K562 (cell line): Measurements from ENCODE around the gene SLC38A1. TPM values are rescaled to one million over a fixed set of nuclear protein-coding genes. Genes with fewer than 3 reads are reported as not detected.

Source experiments
- ATAC-seq: fragments of 200-7000 bp; cut with Tn5 transposase; 3 replicates; pipeline ENCODE4 v1.9.1; 2020; ENCODE audit warnings: moderate library complexity
- BruUV-seq: library from RNA; stranded (reverse); fragments of 400-500 nt; replicated peaks from 2 replicates; lab custom pipeline; 2021; lab: Mats Ljungman, UMichigan
- CTCF ChIA-PET: fragments of 300-600 bp; formaldehyde crosslinking; extraction: SDS; loops from one replicate; lab custom pipeline; 2021; ENCODE audit warnings: low intra/inter-chr PET ratio; lab: Yijun Ruan, JAX
- POLR2A ChIA-PET: fragments of 300-600, 350-650 bp; sonication (Branson Sonifier 250); formaldehyde crosslinking; extraction: SDS; loops from one replicate; lab custom pipeline; 2021; ENCODE audit warnings: antibody characterized with exemption, inconsistent platforms; lab: Yijun Ruan, JAX
- DNase-seq, 4 experiments: peaks; one replicate each; pipeline versions ENCODE4 v3.0.0 to v3.0.0-alpha.2; 2011 to 2018; ENCODE audit warnings: low spot score in 3 of 4, mixed read lengths in 3 of 4; ENCODE audit errors: extremely low read depth in 1 of 4
- FAIRE-seq: peaks from 2 replicates; lab custom pipeline; 2011; peaks lifted over from hg19 to GRCh38; lab: Jason Lieb, UNC
- H2AFZ ChIP-seq: 2 replicates; pipeline ENCODE4 v1.6.0; 2011; ENCODE audit warnings: low read depth, low read length, control low read depth, inconsistent platforms
- H3K27ac ChIP-seq: fragments of 200-600 bp; 3 replicates; pipeline ENCODE4 v1.8.0; 2011; ENCODE audit warnings: low read depth, mild to moderate bottlenecking, control low read depth, inconsistent platforms, low read length, moderate library complexity, mixed read lengths; ENCODE audit errors: extremely low read depth
- H3K27me3 ChIP-seq, 2 experiments: fragments of 300-600 bp in 1 of 2; 2 replicates in 1 of 2; 3 replicates in 1 of 2; pipeline versions ENCODE4 v1.6.0 to v1.8.0; 2011; ENCODE audit warnings: inconsistent platforms in 2 of 2, low read length in 2 of 2, mild to moderate bottlenecking in 1 of 2, mixed read lengths in 1 of 2, moderate library complexity in 1 of 2; ENCODE audit not compliant: control insufficient read depth in 2 of 2, insufficient read depth in 2 of 2
- H3K36me3 ChIP-seq: fragments of 300-600 bp; 3 replicates; pipeline ENCODE4 v1.8.0; 2011; ENCODE audit warnings: mild to moderate bottlenecking, low read length, inconsistent platforms; ENCODE audit not compliant: control insufficient read depth, insufficient read depth
- H3K4me1 ChIP-seq, 2 experiments: fragments of 200-600 bp in 1 of 2; replicated peaks in 1 of 2; 2 replicates in 1 of 2; 3 replicates in 1 of 2; pipeline versions ENCODE4 v1.5.1 to v1.8.0; 2011; ENCODE audit warnings: inconsistent platforms in 2 of 2, low read length in 2 of 2, mild to moderate bottlenecking in 1 of 2, mixed read lengths in 1 of 2, moderate library complexity in 1 of 2; ENCODE audit not compliant: control insufficient read depth in 2 of 2, insufficient read depth in 2 of 2
- H3K4me2 ChIP-seq: 2 replicates; pipeline ENCODE4 v1.6.1; 2011; ENCODE audit warnings: low read length, control low read depth, inconsistent platforms, mixed read lengths; ENCODE audit not compliant: insufficient read depth
- H3K4me3 ChIP-seq: fragments of 200-600 bp; sonication (generic), shearing (Covaris generic); 2 replicates; pipeline ENCODE4 v1.5.1; 2016; ENCODE audit warnings: control low read depth, inconsistent platforms
- H3K79me2 ChIP-seq: fragments of 200-600 bp; 3 replicates; pipeline ENCODE4 v1.8.0; 2011; ENCODE audit warnings: low read length, inconsistent platforms; ENCODE audit not compliant: control insufficient read depth, insufficient read depth
- H3K9ac ChIP-seq, 2 experiments: 2 replicates each; pipeline versions ENCODE4 v1.6.0 to v1.6.1; 2011; ENCODE audit warnings: low read depth in 2 of 2, low read length in 2 of 2, control low read depth in 1 of 2, inconsistent platforms in 1 of 2, mild to moderate bottlenecking in 1 of 2, mixed read lengths in 1 of 2; ENCODE audit not compliant: insufficient read depth in 1 of 2
- H3K9me1 ChIP-seq: one replicate; pipeline ENCODE4 v1.6.0; 2011; ENCODE audit warnings: inconsistent platforms, mild to moderate bottlenecking, low read length, moderate library complexity; ENCODE audit not compliant: control insufficient read depth, insufficient read depth
- H3K9me3 ChIP-seq: replicated peaks from 2 replicates; pipeline ENCODE4 v1.5.1; 2011; ENCODE audit warnings: low read depth, low read length, inconsistent platforms; ENCODE audit not compliant: control insufficient read depth, insufficient read depth
- H4K20me1 ChIP-seq: replicated peaks from 2 replicates; pipeline ENCODE4 v1.6.1; 2011; ENCODE audit warnings: low read length, inconsistent platforms, mixed read lengths; ENCODE audit not compliant: control insufficient read depth, insufficient read depth
- BRD9 ChIP-seq: fragments of 450-650 bp; IDR thresholded peaks from 2 replicates; pipeline ENCODE4 v1.6.1; 2018; ENCODE audit warnings: low read depth; ENCODE audit not compliant: partially characterized antibody
- CHCHD3 ChIP-seq: fragments of 250-450 bp; sonication (Bioruptor Pico); IDR thresholded peaks from 2 replicates; pipeline ENCODE4 v2.1.2; 2022; ENCODE audit warnings: mild to moderate bottlenecking
- FOS ChIP-seq: IDR thresholded peaks from 3 replicates; pipeline ENCODE4 v1.6.1; 2011; ENCODE audit not compliant: insufficient read length; ENCODE audit errors: extremely low read depth
- FOXJ3 ChIP-seq: sonication (generic); formaldehyde crosslinking; IDR thresholded peaks from 2 replicates; pipeline ENCODE4 v1.4.0; 2020; ENCODE audit warnings: mild to moderate bottlenecking, missing genetic modification reagents
- HDAC8 ChIP-seq: fragments of 450-650 bp; IDR thresholded peaks from 2 replicates; pipeline ENCODE4 v1.6.1; 2016; ENCODE audit warnings: mild to moderate bottlenecking, missing genetic modification characterization, moderate library complexity, missing compliant biosample characterization
- POLR2A ChIP-seq: fragments of 450-650 bp; conservative IDR thresholded peaks from 2 replicates; pipeline ENCODE4 v1.6.1; 2016
- RCOR1 ChIP-seq, 2 experiments: IDR thresholded peaks; 2 replicates each; pipeline ENCODE4 v1.6.1; 2012; ENCODE audit warnings: low read depth in 2 of 2, low read length in 2 of 2, borderline replicate concordance in 1 of 2, improper control_type of control experiment in 1 of 2
- SMARCB1 ChIP-seq: IDR thresholded peaks from 2 replicates; pipeline ENCODE4 v1.6.1; 2011; ENCODE audit warnings: improper control_type of control experiment, low read depth; ENCODE audit not compliant: insufficient read length
- ZC3H11A ChIP-seq: IDR thresholded peaks from 2 replicates; pipeline ENCODE4 v1.6.1; 2012; ENCODE audit warnings: low read depth, low read length, improper control_type of control experiment
- ZFX ChIP-seq: sonication (generic); formaldehyde crosslinking; IDR thresholded peaks from 2 replicates; pipeline ENCODE4 v1.8.0; 2022; ENCODE audit warnings: mild to moderate bottlenecking, missing genetic modification reagents, moderate library complexity
- WGBS: fragments of 100-300 bp; shearing (Covaris generic); methylation state at CpG from one replicate; pipeline ENCODE4 v1.1.6; 2016; ENCODE audit warnings: low coverage, mixed read lengths; ENCODE audit not compliant: insufficient coverage; ENCODE audit errors: missing lambda C conversion rate; 5-methylcytosine and 5-hydroxymethylcytosine counted together
- in situ Hi-C: fragments of 300-500 bp; cut with MboI; formaldehyde crosslinking; loops from 4 replicates; pipeline ENCODE4 v1.15.0; 2018; ENCODE audit warnings: inconsistent platforms, mixed read lengths
- intact Hi-C: fragments of 100-400 bp; cut with micrococcal nuclease; formaldehyde crosslinking; loops from 2 replicates; pipeline ENCODE4 v1.14.2; 2022
- polyA plus RNA-seq, 8 experiments: library from polyadenylated mRNA; depleted of rRNA in 4 of 8; stranded (reverse) in 5 of 8; unstranded in 3 of 8; fragments of >200 nt; fragmentation: Nextera tagmentation in 2 of 8; fragmentation: Illumina TruSeq in 1 of 8; extraction: Ambion mirVana in 2 of 8; extraction: Trizol in 1 of 8; gene quantifications; 2 replicates each; pipeline versions ENCODE4 v1.2.1 to v1.2.3, GENCODE V29; 2011 to 2014; ENCODE audit warnings: inconsistent platforms in 1 of 8, missing spikeins in 1 of 8
- total RNA-seq, 7 experiments: library from RNA; depleted of rRNA in 6 of 7; stranded (reverse); fragments of >200 nt in 6 of 7; fragmentation: Illumina TruSeq in 2 of 7; extraction: Trizol in 2 of 7; gene quantifications; 2 replicates each; pipeline versions ENCODE4 v1.2.1 to v1.2.3, GENCODE V29; 2011 to 2021; ENCODE audit warnings: low replicate concordance in 1 of 7
- TF ChIP-seq, protein P1 (sequence below), 2 experiments: fragments of 450-650 bp in 1 of 2; sonication (generic) in 1 of 2; formaldehyde crosslinking; conservative IDR thresholded peaks; 2 replicates each; pipeline versions ENCODE4 v1.4.0 to v1.8.1; 2020 to 2022; ENCODE audit warnings: mild to moderate bottlenecking in 1 of 2, missing genetic modification reagents in 1 of 2
- TF ChIP-seq, protein P2 (sequence below): fragments of 450-650 bp; IDR thresholded peaks from 2 replicates; pipeline ENCODE4 v1.6.1; 2014; ENCODE audit warnings: low read depth, mild to moderate bottlenecking, moderate library complexity, borderline replicate concordance
- TF ChIP-seq, protein P3 (sequence below): sonication (generic); formaldehyde crosslinking; IDR thresholded peaks from 2 replicates; pipeline ENCODE4 v1.8.0; 2022; ENCODE audit warnings: mild to moderate bottlenecking, missing genetic modification reagents, borderline replicate concordance

The SLC38A1 gene
- total and polyA plus RNA-seq, 9 of the 15 experiments (the other 6 are each of a cell fraction or from before 2014, with no cell fraction given): 51.9 to 112 (median 75.0) TPM

DNA sequence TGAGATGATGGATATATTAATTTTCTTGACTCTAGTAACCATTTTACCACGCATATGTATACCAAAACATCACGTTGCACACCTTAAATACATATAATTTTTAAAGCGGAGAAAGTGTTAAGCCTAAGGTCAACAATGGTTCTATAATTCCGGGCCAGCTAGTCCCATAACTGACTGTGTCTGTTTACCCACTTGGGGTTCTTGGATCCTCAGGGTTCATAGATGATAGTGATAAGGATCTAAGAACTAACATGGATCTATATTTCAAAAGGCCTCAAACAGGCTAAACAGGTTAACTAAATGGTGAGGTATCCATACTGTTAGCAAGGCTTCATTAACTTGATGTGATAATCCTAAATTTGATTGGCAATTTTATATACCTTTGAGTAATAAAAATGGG is 9.8 kb downstream of the SLC38A1 start:
- intact Hi-C loops: loop anchor here (5.0 to 10.0 kb wide), 2 partner anchors 37 to 1044 kb away; partner anchors contain the start of gene ANO6
- peaks cover 3% of the 10 kb centered on the region for H3K9me1 ChIP-seq
- H3K4me2 ChIP-seq: no peak overlapping the region
- no peaks in the 10 kb centered on the region for H3K27me3 ChIP-seq
- no TSS peak for BruUV-seq
- no peak for FAIRE-seq
- no peak overlapping the region for H3K9ac ChIP-seq
- H3K27ac ChIP-seq: no peak overlapping the region
- H3K9me3 ChIP-seq: no peaks in the 10 kb centered on the region
- H3K4me3 ChIP-seq: no peak overlapping the region
- H4K20me1 ChIP-seq: peaks cover 21% of the 10 kb centered on the region
- peaks cover 6 to 44% of the 10 kb centered on the region in 2 experiments; a peak in 4 of 5 replicates for H3K4me1 ChIP-seq
- 93% methylated on average over 4 of the region's 4 CpGs for WGBS
- ATAC-seq: no peak
- ChIA-PET POLR2A (interaction anchor here (1.0 to 1.8 kb wide), 2 partner anchors 7 to 10 kb away, joined by 6 read pairs; partner anchors contain the start of gene SLC38A1), CTCF (no interaction called here)
- no peak overlapping the region for H2AFZ ChIP-seq
- no peak for DNase-seq
- in situ Hi-C loops: no loop called here
- peaks cover 99% of the 10 kb centered on the region for H3K79me2 ChIP-seq
- peaks cover 45% of the 10 kb centered on the region for H3K36me3 ChIP-seq
- TF ChIP-seq BRD9: no peak
- TF ChIP-seq, protein P1, sequence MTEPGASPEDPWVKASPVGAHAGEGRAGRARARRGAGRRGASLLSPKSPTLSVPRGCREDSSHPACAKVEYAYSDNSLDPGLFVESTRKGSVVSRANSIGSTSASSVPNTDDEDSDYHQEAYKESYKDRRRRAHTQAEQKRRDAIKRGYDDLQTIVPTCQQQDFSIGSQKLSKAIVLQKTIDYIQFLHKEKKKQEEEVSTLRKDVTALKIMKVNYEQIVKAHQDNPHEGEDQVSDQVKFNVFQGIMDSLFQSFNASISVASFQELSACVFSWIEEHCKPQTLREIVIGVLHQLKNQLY (CRISPR knock-in tag; conservative IDR thresholded peaks at IDR 0.05): no peak
- no peak for TF ChIP-seq RCOR1 (IDR thresholded peaks at IDR 0.05; ENCODE audit: borderline replicate concordance in 1 of 2, low read depth in 2 of 2, low read length in 2 of 2)
- no peak for TF ChIP-seq POLR2A
- TF ChIP-seq, protein P2, sequence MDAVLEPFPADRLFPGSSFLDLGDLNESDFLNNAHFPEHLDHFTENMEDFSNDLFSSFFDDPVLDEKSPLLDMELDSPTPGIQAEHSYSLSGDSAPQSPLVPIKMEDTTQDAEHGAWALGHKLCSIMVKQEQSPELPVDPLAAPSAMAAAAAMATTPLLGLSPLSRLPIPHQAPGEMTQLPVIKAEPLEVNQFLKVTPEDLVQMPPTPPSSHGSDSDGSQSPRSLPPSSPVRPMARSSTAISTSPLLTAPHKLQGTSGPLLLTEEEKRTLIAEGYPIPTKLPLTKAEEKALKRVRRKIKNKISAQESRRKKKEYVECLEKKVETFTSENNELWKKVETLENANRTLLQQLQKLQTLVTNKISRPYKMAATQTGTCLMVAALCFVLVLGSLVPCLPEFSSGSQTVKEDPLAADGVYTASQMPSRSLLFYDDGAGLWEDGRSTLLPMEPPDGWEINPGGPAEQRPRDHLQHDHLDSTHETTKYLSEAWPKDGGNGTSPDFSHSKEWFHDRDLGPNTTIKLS: no peak
- no peak for TF ChIP-seq FOXJ3 (CRISPR knock-in tag)
- no peak for TF ChIP-seq ZC3H11A
- TF ChIP-seq SMARCB1: no peak
- no peak for TF ChIP-seq FOS
- TF ChIP-seq ZFX (CRISPR knock-in tag): no peak
- TF ChIP-seq, protein P3, sequence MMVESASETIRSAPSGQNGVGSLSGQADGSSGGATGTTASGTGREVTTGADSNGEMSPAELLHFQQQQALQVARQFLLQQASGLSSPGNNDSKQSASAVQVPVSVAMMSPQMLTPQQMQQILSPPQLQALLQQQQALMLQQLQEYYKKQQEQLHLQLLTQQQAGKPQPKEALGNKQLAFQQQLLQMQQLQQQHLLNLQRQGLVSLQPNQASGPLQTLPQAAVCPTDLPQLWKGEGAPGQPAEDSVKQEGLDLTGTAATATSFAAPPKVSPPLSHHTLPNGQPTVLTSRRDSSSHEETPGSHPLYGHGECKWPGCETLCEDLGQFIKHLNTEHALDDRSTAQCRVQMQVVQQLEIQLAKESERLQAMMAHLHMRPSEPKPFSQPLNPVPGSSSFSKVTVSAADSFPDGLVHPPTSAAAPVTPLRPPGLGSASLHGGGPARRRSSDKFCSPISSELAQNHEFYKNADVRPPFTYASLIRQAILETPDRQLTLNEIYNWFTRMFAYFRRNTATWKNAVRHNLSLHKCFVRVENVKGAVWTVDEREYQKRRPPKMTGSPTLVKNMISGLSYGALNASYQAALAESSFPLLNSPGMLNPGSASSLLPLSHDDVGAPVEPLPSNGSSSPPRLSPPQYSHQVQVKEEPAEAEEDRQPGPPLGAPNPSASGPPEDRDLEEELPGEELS (CRISPR knock-in tag): no peak
- no peak for TF ChIP-seq HDAC8 (tag)
- TF ChIP-seq CHCHD3 (CRISPR knock-in tag): no peak
